ENCODE measurements around the gene UBR2.

GRCh38 chr6:42569102-42570028 lies 5.5 kb downstream of the UBR2 start:
- TF ChIP-seq CTCF (IDR thresholded peaks at IDR 0.05) (no peak), POLR2A (IDR thresholded peaks at IDR 0.05) (no peak)

All from adrenal gland (tissue), 5 donors.